SK-N-SH (cell line): ENCODE data around the gene PNKD. TPM values are rescaled to one million over a fixed set of nuclear protein-coding genes. Genes with fewer than 3 reads are reported as not detected.

Source experiments
- CTCF ChIA-PET: fragments of 300-600, 350-600 bp; formaldehyde crosslinking; extraction: SDS; loops from one replicate; lab custom pipeline; 2021; lab: Yijun Ruan, JAX
- POLR2A ChIA-PET: fragments of 350-600 bp; sonication (Branson Sonifier 250); formaldehyde crosslinking; extraction: SDS; loops from one replicate; lab custom pipeline; 2020; ENCODE audit warnings: antibody characterized with exemption, inconsistent platforms; lab: Yijun Ruan, JAX
- DNase-seq: peaks from one replicate; pipeline ENCODE4 v3.0.0; 2012
- H2AFZ ChIP-seq: fragments of 200-600 bp; sonication (generic); 2 replicates; pipeline ENCODE4 v1.8.1; 2016; ENCODE audit warnings: antibody characterized with exemption, mild to moderate bottlenecking, low read depth
- H3F3A ChIP-seq: fragments of 200-600 bp; sonication (generic); replicated peaks from 2 replicates; pipeline ENCODE3; 2016; ENCODE audit warnings: antibody characterized with exemption, mild to moderate bottlenecking; ENCODE audit not compliant: insufficient read depth
- H3K27ac ChIP-seq, 2 experiments: fragments of 200-500 bp in 1 of 2; fragments of 200-600 bp in 1 of 2; sonication (Bioruptor generic) in 1 of 2; sonication (generic), shearing (Covaris generic) in 1 of 2; 2 replicates each; pipeline versions ENCODE4 v1.5.1 to v1.6.1; 2014 to 2016; ENCODE audit warnings: low read depth in 2 of 2, inconsistent platforms in 1 of 2, low read length in 1 of 2, mild to moderate bottlenecking in 1 of 2, mixed read lengths in 1 of 2
- H3K27me3 ChIP-seq: fragments of 200-600 bp; sonication (generic), shearing (Covaris generic); 2 replicates; pipeline ENCODE4 v1.6.1; 2016; ENCODE audit warnings: mixed run types; ENCODE audit not compliant: insufficient read depth
- H3K36me3 ChIP-seq, 2 experiments: fragments of 200-500 bp in 1 of 2; fragments of 200-600 bp in 1 of 2; sonication (Bioruptor generic) in 1 of 2; sonication (generic) in 1 of 2; replicated peaks in 1 of 2; 2 replicates each; pipeline versions ENCODE3 to v1.5.1; 2014 to 2016; ENCODE audit warnings: low read length in 1 of 2, mild to moderate bottlenecking in 1 of 2; ENCODE audit not compliant: insufficient read depth in 2 of 2, control insufficient read depth in 1 of 2
- H3K4me1 ChIP-seq, 2 experiments: fragments of 200-500 bp in 1 of 2; fragments of 200-600 bp in 1 of 2; sonication (Bioruptor generic) in 1 of 2; sonication (generic), shearing (Covaris generic) in 1 of 2; 2 replicates each; pipeline versions ENCODE4 v1.5.1 to v1.6.1; 2014 to 2016; ENCODE audit warnings: low read depth in 1 of 2, low read length in 1 of 2, mixed run types in 1 of 2; ENCODE audit not compliant: insufficient read depth in 2 of 2, control insufficient read depth in 1 of 2
- H3K4me2 ChIP-seq: fragments of 200-600 bp; sonication (generic), shearing (Covaris generic); 2 replicates; pipeline ENCODE4 v1.6.1; 2017; ENCODE audit warnings: mixed run types
- H3K4me3 ChIP-seq, 2 experiments: fragments of 200-500 bp in 1 of 2; fragments of 200-600 bp in 1 of 2; sonication (Bioruptor generic) in 1 of 2; sonication (generic), shearing (Covaris generic) in 1 of 2; 2 replicates each; pipeline versions ENCODE4 v1.5.1 to v1.8.1; 2014 to 2016; ENCODE audit warnings: low read depth in 2 of 2, inconsistent platforms in 1 of 2, low read length in 1 of 2, mild to moderate bottlenecking in 1 of 2, mixed read lengths in 1 of 2, moderate library complexity in 1 of 2
- H3K79me2 ChIP-seq: fragments of 200-600 bp; sonication (generic); 2 replicates; pipeline ENCODE4 v1.8.1; 2017; ENCODE audit warnings: mild to moderate bottlenecking; ENCODE audit not compliant: insufficient read depth
- H3K9ac ChIP-seq: fragments of 200-600 bp; sonication (generic); 2 replicates; pipeline ENCODE4 v1.6.1; 2017; ENCODE audit warnings: mixed run types
- H3K9me2 ChIP-seq: fragments of 200-600 bp; sonication (generic); 2 replicates; pipeline ENCODE4 v1.6.1; 2017; ENCODE audit warnings: mixed run types
- H3K9me3 ChIP-seq: fragments of 200-600 bp; sonication (generic); 2 replicates; pipeline ENCODE4 v1.6.1; 2017; ENCODE audit warnings: mixed run types, mild to moderate bottlenecking, moderate library complexity
- H4K20me1 ChIP-seq: fragments of 200-600 bp; sonication (generic); 2 replicates; pipeline ENCODE4 v1.6.1; 2017; ENCODE audit warnings: mild to moderate bottlenecking, mixed run types; ENCODE audit not compliant: insufficient read depth
- FOSL2 ChIP-seq: IDR thresholded peaks from 2 replicates; pipeline ENCODE4 v1.4.0; 2012; ENCODE audit warnings: low read depth, mild to moderate bottlenecking, moderate library complexity, borderline replicate concordance
- FOXM1 ChIP-seq: IDR thresholded peaks from 2 replicates; pipeline ENCODE4 v1.4.0; 2012; ENCODE audit warnings: low read depth, mild to moderate bottlenecking
- GABPA ChIP-seq: IDR thresholded peaks from 2 replicates; pipeline ENCODE4 v1.4.0; 2012; ENCODE audit warnings: low read depth, mild to moderate bottlenecking
- JUND ChIP-seq: IDR thresholded peaks from 2 replicates; pipeline ENCODE4 v1.4.0; 2012
- NFIC ChIP-seq: IDR thresholded peaks from 2 replicates; pipeline ENCODE4 v1.4.0; 2012; ENCODE audit warnings: borderline replicate concordance
- NRF1 ChIP-seq: IDR thresholded peaks from 2 replicates; pipeline ENCODE4 v1.6.1; 2012; ENCODE audit warnings: low read depth, mild to moderate bottlenecking, low read length
- RCOR1 ChIP-seq: fragments of 150-350 bp; IDR thresholded peaks from 2 replicates; pipeline ENCODE4 v1.6.1; 2017; ENCODE audit warnings: antibody characterized with exemption, low read length
- SIN3A ChIP-seq: IDR thresholded peaks from 2 replicates; pipeline ENCODE4 v1.6.1; 2012; ENCODE audit warnings: low read depth, mild to moderate bottlenecking, low read length, moderate library complexity, borderline replicate concordance
- TCF12 ChIP-seq: IDR thresholded peaks from 2 replicates; pipeline ENCODE4 v1.4.0; 2012
- WGBS: methylation state at CpG from one replicate; pipeline ENCODE4 v1.1.6; 2017; ENCODE audit warnings: low lambda C conversion rate; 5-methylcytosine and 5-hydroxymethylcytosine counted together
- polyA plus RNA-seq, 3 experiments: library from polyadenylated mRNA; depleted of rRNA; stranded (reverse); fragments of >200 nt; gene quantifications; 2 replicates each; pipeline ENCODE4 v1.2.3, GENCODE V29; 2012
- TF ChIP-seq, protein P1 (sequence below): IDR thresholded peaks from 2 replicates; pipeline ENCODE4 v1.4.0; 2012; ENCODE audit warnings: low read depth, borderline replicate concordance
- TF ChIP-seq, protein P2 (sequence below): fragments of 200-600 bp; sonication (generic); IDR thresholded peaks from 2 replicates; pipeline ENCODE4 v1.6.1; 2017; ENCODE audit warnings: antibody characterized with exemption, mild to moderate bottlenecking, moderate library complexity
- TF ChIP-seq, protein P3 (sequence below): IDR thresholded peaks from 2 replicates; pipeline ENCODE4 v1.4.0; 2012; ENCODE audit warnings: low read depth
- TF ChIP-seq, protein P4 (sequence below): fragments of 150-350 bp; IDR thresholded peaks from 2 replicates; pipeline ENCODE4 v1.6.1; 2016; ENCODE audit warnings: mild to moderate bottlenecking, low read depth, low read length
- TF ChIP-seq, protein P5 (sequence below): IDR thresholded peaks from 2 replicates; pipeline ENCODE4 v1.6.1; 2012; ENCODE audit warnings: mild to moderate bottlenecking, low read depth, low read length, moderate library complexity

PNKD gene
- polyA plus RNA-seq, 1 of the 3 experiments (the other 2 are of a cell fraction): 101 TPM

DNA sequence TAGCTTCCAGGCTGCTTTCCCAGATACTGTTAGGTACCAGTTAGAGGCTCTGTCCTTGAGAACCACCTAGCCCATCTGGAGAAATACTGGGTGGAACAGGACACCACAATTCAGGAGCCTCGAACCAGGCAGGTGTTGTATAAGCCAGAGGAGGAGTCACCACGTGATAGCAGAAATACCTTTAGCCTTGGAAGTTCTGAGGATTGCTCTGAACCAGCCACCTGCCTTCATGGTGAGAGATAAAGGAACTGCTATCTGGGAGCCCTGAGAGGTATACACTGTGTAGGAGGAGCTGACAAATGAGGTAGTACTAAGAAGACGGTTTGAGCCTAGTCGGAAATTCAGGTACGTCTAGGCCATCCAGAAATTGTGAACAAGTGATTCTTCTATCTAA lies 17.1 kb upstream of the PNKD start:
- TF ChIP-seq TCF12: no peak
- TF ChIP-seq FOXM1: no peak
- TF ChIP-seq, protein P1, sequence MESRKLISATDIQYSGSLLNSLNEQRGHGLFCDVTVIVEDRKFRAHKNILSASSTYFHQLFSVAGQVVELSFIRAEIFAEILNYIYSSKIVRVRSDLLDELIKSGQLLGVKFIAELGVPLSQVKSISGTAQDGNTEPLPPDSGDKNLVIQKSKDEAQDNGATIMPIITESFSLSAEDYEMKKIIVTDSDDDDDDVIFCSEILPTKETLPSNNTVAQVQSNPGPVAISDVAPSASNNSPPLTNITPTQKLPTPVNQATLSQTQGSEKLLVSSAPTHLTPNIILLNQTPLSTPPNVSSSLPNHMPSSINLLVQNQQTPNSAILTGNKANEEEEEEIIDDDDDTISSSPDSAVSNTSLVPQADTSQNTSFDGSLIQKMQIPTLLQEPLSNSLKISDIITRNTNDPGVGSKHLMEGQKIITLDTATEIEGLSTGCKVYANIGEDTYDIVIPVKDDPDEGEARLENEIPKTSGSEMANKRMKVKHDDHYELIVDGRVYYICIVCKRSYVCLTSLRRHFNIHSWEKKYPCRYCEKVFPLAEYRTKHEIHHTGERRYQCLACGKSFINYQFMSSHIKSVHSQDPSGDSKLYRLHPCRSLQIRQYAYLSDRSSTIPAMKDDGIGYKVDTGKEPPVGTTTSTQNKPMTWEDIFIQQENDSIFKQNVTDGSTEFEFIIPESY: no peak
- TF ChIP-seq GABPA: no peak
- TF ChIP-seq, protein P2, sequence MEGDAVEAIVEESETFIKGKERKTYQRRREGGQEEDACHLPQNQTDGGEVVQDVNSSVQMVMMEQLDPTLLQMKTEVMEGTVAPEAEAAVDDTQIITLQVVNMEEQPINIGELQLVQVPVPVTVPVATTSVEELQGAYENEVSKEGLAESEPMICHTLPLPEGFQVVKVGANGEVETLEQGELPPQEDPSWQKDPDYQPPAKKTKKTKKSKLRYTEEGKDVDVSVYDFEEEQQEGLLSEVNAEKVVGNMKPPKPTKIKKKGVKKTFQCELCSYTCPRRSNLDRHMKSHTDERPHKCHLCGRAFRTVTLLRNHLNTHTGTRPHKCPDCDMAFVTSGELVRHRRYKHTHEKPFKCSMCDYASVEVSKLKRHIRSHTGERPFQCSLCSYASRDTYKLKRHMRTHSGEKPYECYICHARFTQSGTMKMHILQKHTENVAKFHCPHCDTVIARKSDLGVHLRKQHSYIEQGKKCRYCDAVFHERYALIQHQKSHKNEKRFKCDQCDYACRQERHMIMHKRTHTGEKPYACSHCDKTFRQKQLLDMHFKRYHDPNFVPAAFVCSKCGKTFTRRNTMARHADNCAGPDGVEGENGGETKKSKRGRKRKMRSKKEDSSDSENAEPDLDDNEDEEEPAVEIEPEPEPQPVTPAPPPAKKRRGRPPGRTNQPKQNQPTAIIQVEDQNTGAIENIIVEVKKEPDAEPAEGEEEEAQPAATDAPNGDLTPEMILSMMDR: no peak
- TF ChIP-seq FOSL2: no peak
- TF ChIP-seq NRF1: no peak
- TF ChIP-seq, protein P3, sequence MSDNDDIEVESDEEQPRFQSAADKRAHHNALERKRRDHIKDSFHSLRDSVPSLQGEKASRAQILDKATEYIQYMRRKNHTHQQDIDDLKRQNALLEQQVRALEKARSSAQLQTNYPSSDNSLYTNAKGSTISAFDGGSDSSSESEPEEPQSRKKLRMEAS: no peak
- no peak for TF ChIP-seq SIN3A
- TF ChIP-seq, protein P4, sequence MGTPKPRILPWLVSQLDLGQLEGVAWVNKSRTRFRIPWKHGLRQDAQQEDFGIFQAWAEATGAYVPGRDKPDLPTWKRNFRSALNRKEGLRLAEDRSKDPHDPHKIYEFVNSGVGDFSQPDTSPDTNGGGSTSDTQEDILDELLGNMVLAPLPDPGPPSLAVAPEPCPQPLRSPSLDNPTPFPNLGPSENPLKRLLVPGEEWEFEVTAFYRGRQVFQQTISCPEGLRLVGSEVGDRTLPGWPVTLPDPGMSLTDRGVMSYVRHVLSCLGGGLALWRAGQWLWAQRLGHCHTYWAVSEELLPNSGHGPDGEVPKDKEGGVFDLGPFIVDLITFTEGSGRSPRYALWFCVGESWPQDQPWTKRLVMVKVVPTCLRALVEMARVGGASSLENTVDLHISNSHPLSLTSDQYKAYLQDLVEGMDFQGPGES: no peak
- no peak for TF ChIP-seq JUND
- TF ChIP-seq RCOR1: no peak
- no peak for TF ChIP-seq NFIC
- TF ChIP-seq, protein P5, sequence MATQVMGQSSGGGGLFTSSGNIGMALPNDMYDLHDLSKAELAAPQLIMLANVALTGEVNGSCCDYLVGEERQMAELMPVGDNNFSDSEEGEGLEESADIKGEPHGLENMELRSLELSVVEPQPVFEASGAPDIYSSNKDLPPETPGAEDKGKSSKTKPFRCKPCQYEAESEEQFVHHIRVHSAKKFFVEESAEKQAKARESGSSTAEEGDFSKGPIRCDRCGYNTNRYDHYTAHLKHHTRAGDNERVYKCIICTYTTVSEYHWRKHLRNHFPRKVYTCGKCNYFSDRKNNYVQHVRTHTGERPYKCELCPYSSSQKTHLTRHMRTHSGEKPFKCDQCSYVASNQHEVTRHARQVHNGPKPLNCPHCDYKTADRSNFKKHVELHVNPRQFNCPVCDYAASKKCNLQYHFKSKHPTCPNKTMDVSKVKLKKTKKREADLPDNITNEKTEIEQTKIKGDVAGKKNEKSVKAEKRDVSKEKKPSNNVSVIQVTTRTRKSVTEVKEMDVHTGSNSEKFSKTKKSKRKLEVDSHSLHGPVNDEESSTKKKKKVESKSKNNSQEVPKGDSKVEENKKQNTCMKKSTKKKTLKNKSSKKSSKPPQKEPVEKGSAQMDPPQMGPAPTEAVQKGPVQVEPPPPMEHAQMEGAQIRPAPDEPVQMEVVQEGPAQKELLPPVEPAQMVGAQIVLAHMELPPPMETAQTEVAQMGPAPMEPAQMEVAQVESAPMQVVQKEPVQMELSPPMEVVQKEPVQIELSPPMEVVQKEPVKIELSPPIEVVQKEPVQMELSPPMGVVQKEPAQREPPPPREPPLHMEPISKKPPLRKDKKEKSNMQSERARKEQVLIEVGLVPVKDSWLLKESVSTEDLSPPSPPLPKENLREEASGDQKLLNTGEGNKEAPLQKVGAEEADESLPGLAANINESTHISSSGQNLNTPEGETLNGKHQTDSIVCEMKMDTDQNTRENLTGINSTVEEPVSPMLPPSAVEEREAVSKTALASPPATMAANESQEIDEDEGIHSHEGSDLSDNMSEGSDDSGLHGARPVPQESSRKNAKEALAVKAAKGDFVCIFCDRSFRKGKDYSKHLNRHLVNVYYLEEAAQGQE: no peak
- POLR2A ChIA-PET: no interaction called here
- H3K4me3 ChIP-seq: no peak overlapping the region
- DNase-seq: no peak
- no peaks in the 10 kb centered on the region for H4K20me1 ChIP-seq
- H3K4me2 ChIP-seq: no peak overlapping the region
- no peaks in the 10 kb centered on the region for H3K27me3 ChIP-seq
- CTCF ChIA-PET: interaction anchor here (1.6 to 3.0 kb wide), 2 partner anchors 18 to 22 kb away, joined by 6 to 8 read pairs; no protein-coding TSS in a partner anchor
- peaks cover 56 to 59% of the 10 kb centered on the region in 2 experiments for H3K36me3 ChIP-seq
- no peak overlapping the region for H3K9ac ChIP-seq
- H3K4me1 ChIP-seq: no peaks in the 10 kb centered on the region; a peak in 1 of 4 replicates
- no peaks in the 10 kb centered on the region for H3K9me3 ChIP-seq
- WGBS: 89% methylated on average over 5 of the region's 5 CpGs
- H3K27ac ChIP-seq: no peak overlapping the region
- H3K79me2 ChIP-seq: peaks cover 16% of the 10 kb centered on the region; the same call in 1 of the 2 replicates
- H2AFZ ChIP-seq: no peak overlapping the region
- no peaks in the 10 kb centered on the region for H3K9me2 ChIP-seq
- peaks cover 71% of the 10 kb centered on the region for H3F3A ChIP-seq
